ENCODE data around the gene ESYT2. TPM values are rescaled to one million over a fixed set of nuclear protein-coding genes. Genes with fewer than 3 reads are reported as not detected.

The ESYT2 gene
- total RNA-seq, 4 donors from 2014 or later: 68.3 to 95.8 (median 82.6) TPM

DNA sequence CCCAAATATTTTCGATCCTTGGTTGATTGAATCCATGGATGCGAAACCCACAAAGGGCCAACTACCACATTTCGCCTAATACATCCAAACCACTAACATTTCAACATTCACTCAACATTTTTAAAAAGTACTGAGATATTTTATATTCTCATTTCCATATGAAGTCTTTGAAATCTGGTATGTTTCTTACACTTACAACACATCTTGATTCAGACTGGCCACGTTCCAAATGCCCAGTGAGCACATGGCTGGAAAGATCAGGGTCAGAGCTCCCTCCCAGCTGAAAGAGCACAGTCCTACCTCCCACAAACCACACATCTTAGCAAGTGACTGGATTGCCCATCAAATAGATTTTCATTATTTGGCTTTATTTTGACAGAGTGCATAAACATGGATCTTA, 143.6 kb downstream of the ESYT2 start:
- Histone ChIP-seq H3K9me3 (no peaks in the 10 kb centered on the region), H3K4me3 (no peak overlapping the region), H3K36me3 (peaks cover 48% of the 10 kb centered on the region), H3K27me3 (no peaks in the 10 kb centered on the region), H3K4me1 (no peaks in the 10 kb centered on the region), H3K27ac (no peak overlapping the region)
- 91% methylated on average over 4 of the region's 4 CpGs for WGBS
- TF ChIP-seq CTCF (IDR thresholded peaks at IDR 0.05) (no peak), POLR2AphosphoS5 (IDR thresholded peaks at IDR 0.05) (no peak), POLR2A (IDR thresholded peaks at IDR 0.05) (no peak), EP300 (IDR thresholded peaks at IDR 0.05) (no peak)
- no peak for DNase-seq (ENCODE audit: low spot score in 2 of 2)

- H3K27ac ChIP-seq: no peak overlapping the region
- no peak overlapping the region for H3K4me3 ChIP-seq
- H3K9me3 ChIP-seq: no peaks in the 10 kb centered on the region
- no peak for DNase-seq (ENCODE audit: low spot score in 2 of 2)
- H3K27me3 ChIP-seq: no peaks in the 10 kb centered on the region
- WGBS: 100% methylated on average over 1 of the region's 1 CpG
- H3K36me3 ChIP-seq: peaks cover 50% of the 10 kb centered on the region
- H3K4me1 ChIP-seq: no peaks in the 10 kb centered on the region
- TF ChIP-seq EP300 (IDR thresholded peaks at IDR 0.05): no peak
- no peak for TF ChIP-seq POLR2AphosphoS5 (IDR thresholded peaks at IDR 0.05)
- TF ChIP-seq CTCF (IDR thresholded peaks at IDR 0.05): no peak
- no peak for TF ChIP-seq POLR2A (IDR thresholded peaks at IDR 0.05)
Measured at GRCh38 chr7:158684329-158684728, 145.0 kb downstream of the ESYT2 start.

DNA sequence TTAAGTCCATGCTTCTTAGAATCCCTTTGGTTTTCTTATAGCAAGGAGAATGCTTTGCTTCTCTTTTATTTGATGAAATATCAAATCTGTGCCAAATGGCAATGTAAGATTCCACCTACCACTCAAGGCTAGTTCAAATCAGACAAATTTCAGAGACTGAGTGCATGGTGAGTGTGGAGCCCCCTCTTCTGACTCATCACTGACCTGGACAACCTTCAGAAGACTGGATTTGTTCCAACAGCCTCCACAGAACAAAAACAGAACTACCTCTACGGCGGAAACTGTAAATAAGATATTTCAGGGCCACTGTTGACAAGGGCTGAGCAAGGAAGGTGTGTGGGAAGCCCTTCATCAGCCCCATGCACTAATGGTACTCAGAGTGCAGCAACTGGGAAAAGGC, 145.8 kb downstream of the ESYT2 start:
- H3K36me3 ChIP-seq: peaks cover 49% of the 10 kb centered on the region
- WGBS: 91% methylated on average over 2 of the region's 2 CpGs
- H3K9me3 ChIP-seq: no peaks in the 10 kb centered on the region
- no peaks in the 10 kb centered on the region for H3K27me3 ChIP-seq
- DNase-seq (ENCODE audit: low spot score in 2 of 2): no peak
- no peak overlapping the region for H3K4me3 ChIP-seq
- no peak overlapping the region for H3K27ac ChIP-seq
- no peak for TF ChIP-seq CTCF (IDR thresholded peaks at IDR 0.05)
- no peak for TF ChIP-seq POLR2AphosphoS5 (IDR thresholded peaks at IDR 0.05)
- no peak for TF ChIP-seq POLR2A (IDR thresholded peaks at IDR 0.05)
- no peak for TF ChIP-seq EP300 (IDR thresholded peaks at IDR 0.05)
- H3K4me1 ChIP-seq: no peaks in the 10 kb centered on the region

DNA sequence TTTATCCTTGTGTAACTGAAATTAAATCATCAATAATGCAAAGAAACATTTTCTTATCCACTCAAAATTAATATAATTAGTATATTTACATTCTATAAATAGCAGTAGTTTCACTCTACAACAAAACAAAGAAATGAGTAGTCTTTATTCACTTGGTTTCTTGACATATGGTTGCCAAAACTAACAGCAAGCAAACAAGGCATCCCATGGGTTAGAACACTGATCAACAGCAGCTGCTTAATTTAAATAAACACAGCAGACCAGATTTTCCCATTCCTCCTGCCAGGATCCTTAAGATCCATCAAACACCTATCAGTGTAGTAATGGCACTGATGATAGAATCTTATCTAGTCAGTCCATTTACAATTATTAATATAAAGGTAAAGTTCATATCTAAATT, 146.9 kb downstream of the ESYT2 start:
- Histone ChIP-seq H3K27ac (no peak overlapping the region), H3K27me3 (no peaks in the 10 kb centered on the region), H3K36me3 (peaks cover 48% of the 10 kb centered on the region), H3K4me1 (no peaks in the 10 kb centered on the region), H3K4me3 (no peak overlapping the region), H3K9me3 (no peaks in the 10 kb centered on the region)
- DNase-seq (ENCODE audit: low spot score in 2 of 2): no peak
- TF ChIP-seq EP300 (IDR thresholded peaks at IDR 0.05) (no peak), POLR2AphosphoS5 (IDR thresholded peaks at IDR 0.05) (no peak), CTCF (IDR thresholded peaks at IDR 0.05) (no peak), POLR2A (IDR thresholded peaks at IDR 0.05) (no peak)

Other genes starting within 250 kb of the ESYT2 start
- gene PTPRN2, start 241.7 kb downstream of the ESYT2 start, total RNA-seq: 1 to 10 TPM in 3 of 4 donors, under 1 TPM in 1; 0.23 to 1.8 (median 1.3) TPM
- 10 to 100 TPM in 1 of 4 donors, 1 to 10 TPM in 3; 5.6 to 11.4 (median 7.2) TPM for gene NCAPG2, start 124.7 kb downstream of the ESYT2 start, total RNA-seq
- 10 to 100 TPM in 2 of 4 donors, 1 to 10 TPM in 2; 7.2 to 33.5 (median 9.3) TPM for gene DYNC2I1, start 27.0 kb upstream of the ESYT2 start, total RNA-seq